Breast epithelium (tissue), 4 donors: ENCODE results near the gene RILPL2. TPM values are rescaled to one million over a fixed set of nuclear protein-coding genes. Genes with fewer than 3 reads are reported as not detected.
A peak's percentile ranks its signal among the peaks of the same experiment; 100 is the strongest.

Source experiments
- DNase-seq, 2 donors: peaks; one replicate each; pipeline ENCODE4 v3.0.0-alpha.2; 2019; ENCODE audit warnings: low spot score in 2 of 2
- H3K27ac ChIP-seq, 2 donors: fragments of 200-600 bp; sonication (generic) in 1 of 2; one replicate each; pipeline ENCODE4 v1.5.1; 2016 to 2019; ENCODE audit warnings: mild to moderate bottlenecking in 1 of 2
- H3K27me3 ChIP-seq, 2 donors: fragments of 200-600 bp; sonication (generic) in 1 of 2; one replicate each; pipeline versions ENCODE4 v1.5.1 to v1.6.0; 2017 to 2019; ENCODE audit warnings: control low read depth in 1 of 2, mild to moderate bottlenecking in 1 of 2
- H3K36me3 ChIP-seq: fragments of 200-600 bp; one replicate; pipeline ENCODE4 v1.5.1; 2019
- H3K4me1 ChIP-seq, 2 donors: fragments of 200-600 bp; sonication (generic); one replicate each; pipeline ENCODE4 v1.5.1; 2016 to 2019; ENCODE audit warnings: control low read depth in 1 of 2
- H3K4me3 ChIP-seq, 3 donors: fragments of 200-600 bp; sonication (generic); 1 replicate in 2 of 3; 2 replicates in 1 of 3; pipeline ENCODE4 v1.5.1; 2016 to 2019; ENCODE audit warnings: mild to moderate bottlenecking in 3 of 3, moderate library complexity in 2 of 3
- H3K9me3 ChIP-seq, 2 donors: fragments of 200-600 bp; sonication (generic) in 1 of 2; one replicate each; pipeline ENCODE4 v1.5.1; 2016 to 2019; ENCODE audit warnings: control low read depth in 1 of 2
- CTCF ChIP-seq, 3 donors: fragments of 450-650 bp; IDR thresholded peaks; one replicate each; pipeline ENCODE4 v1.5.1; 2016 to 2017; ENCODE audit warnings: antibody characterized with exemption in 3 of 3, mild to moderate bottlenecking in 3 of 3, moderate library complexity in 3 of 3
- POLR2A ChIP-seq: fragments of 450-650 bp; IDR thresholded peaks from one replicate; pipeline ENCODE4 v1.6.1; 2016; ENCODE audit warnings: antibody characterized with exemption, mild to moderate bottlenecking, moderate library complexity
- POLR2AphosphoS5 ChIP-seq, 3 donors: sonication (generic); formaldehyde crosslinking; IDR thresholded peaks; one replicate each; pipeline ENCODE4 v1.6.1; 2017; ENCODE audit warnings: antibody characterized with exemption in 3 of 3
- intact Hi-C: fragments of 100-400 bp; cut with DNase I; formaldehyde crosslinking; loops from one replicate; pipeline ENCODE4 v1.15.1; 2023; ENCODE audit warnings: low total_unique reads
- total RNA-seq, 3 donors: library from RNA; depleted of rRNA; stranded (reverse); fragments of >200 nt; gene quantifications; one replicate each; pipeline ENCODE4 v1.1.0, GENCODE V29; 2016

The RILPL2 gene
- total RNA-seq, 3 donors from 2014 or later, result 8.9 to 11.8 (median 9.1) TPM

DNA sequence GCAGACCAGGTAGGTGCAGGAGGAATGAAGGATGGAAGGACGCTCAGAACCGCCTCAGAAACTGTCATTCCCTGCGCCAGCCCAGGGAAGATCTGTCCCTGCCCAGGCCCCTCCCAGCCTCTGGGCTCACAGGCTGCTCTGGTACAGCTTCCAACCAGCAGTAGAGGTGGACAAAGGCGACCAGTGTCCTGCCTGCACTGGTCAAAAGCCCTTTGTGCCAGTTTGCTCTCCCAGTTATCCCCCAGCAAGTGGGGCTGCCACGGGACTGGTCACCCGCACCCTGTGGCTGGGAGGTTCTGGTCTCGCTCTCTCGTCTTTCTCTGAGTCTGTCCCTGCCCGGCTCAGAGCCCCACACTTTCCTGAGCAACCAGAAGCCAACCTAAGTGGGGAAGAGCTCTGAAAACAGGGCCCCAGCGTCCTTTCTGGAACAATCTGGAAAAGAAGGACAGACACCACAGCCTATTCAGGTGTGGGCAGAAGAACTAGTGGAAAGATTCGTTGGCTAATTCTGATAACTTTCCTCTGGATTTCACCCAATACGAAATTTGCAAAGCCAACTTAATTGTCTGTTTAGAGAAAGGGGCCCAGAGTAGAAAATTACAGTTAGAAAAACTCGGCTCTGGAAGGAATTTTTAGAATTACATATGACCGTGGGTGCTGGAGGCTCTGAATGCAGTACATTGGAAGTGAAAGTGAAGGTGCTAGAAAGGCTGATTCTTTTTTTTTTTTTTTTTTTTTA is 43.1 kb upstream of the RILPL2 start:
- H3K9me3 ChIP-seq, result no peaks in the 10 kb centered on the region
- no peaks in the 10 kb centered on the region for H3K36me3 ChIP-seq
- intact Hi-C loops, result loop anchor here (10.0 kb wide), 1 partner anchor 95 kb away; the partner anchor contains the start of gene KMT5A
- H3K4me1 ChIP-seq, result no peaks in the 10 kb centered on the region
- H3K27ac ChIP-seq, result peak overlapping the region in 1 of 2 donors; percentile 55
- H3K4me3 ChIP-seq, result no peak overlapping the region
- no peak for DNase-seq
- no peak for TF ChIP-seq POLR2AphosphoS5 (IDR thresholded peaks at IDR 0.05)
- TF ChIP-seq POLR2A, result no peak
- TF ChIP-seq CTCF (IDR thresholded peaks at IDR 0.05), result no peak
- no peaks in the 10 kb centered on the region for H3K27me3 ChIP-seq

DNA sequence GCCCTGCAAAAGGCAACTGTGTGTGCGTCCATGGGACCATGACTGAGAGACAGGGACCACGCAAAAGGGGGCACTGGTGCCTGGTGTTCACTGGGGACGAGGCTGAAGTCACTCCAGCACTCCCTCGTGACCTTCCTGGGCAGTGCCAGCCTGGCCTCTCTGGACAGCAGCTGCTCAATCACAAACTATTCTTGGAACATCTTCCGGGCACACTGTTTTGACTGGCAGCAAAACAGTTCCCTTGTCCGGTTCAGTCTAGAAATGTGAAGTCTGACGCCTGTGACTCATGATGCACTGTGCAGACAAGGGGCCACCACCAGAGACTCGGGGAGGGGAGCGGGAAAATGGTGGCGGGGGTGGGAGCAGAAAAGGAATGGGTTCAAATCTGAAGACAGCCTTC is 42.3 kb upstream of the RILPL2 start:
- no peak for DNase-seq
- H3K27ac ChIP-seq, result peak overlapping the region in 1 of 2 donors; percentile 55
- no peak overlapping the region for H3K4me3 ChIP-seq
- intact Hi-C loops, result loop anchor here (10.0 kb wide), 1 partner anchor 94 kb away; the partner anchor contains the start of gene KMT5A
- no peaks in the 10 kb centered on the region for H3K27me3 ChIP-seq
- no peaks in the 10 kb centered on the region for H3K9me3 ChIP-seq
- no peaks in the 10 kb centered on the region for H3K36me3 ChIP-seq
- TF ChIP-seq POLR2AphosphoS5 (IDR thresholded peaks at IDR 0.05) (no peak), POLR2A (no peak), CTCF (IDR thresholded peaks at IDR 0.05) (no peak)
- H3K4me1 ChIP-seq, result no peaks in the 10 kb centered on the region

DNA sequence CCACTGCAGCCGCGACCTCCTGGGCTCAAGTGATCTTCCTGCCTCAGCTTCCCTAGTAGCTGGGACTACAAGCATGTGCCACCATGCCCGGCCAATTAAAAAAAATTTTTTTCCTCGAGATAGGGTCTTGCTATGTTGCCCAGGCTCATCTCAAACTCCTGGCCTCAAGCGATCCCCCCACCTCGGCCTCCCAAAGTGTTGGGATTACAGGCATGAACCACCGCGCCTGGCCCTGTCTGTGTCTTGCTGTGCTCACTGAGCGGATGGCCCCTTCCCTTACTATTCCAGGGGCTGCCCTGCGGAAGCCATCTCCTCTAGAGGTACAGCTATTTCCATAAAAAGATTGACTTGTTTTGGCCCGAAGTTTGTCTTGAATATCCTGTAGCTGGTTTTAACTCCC is 41.6 kb upstream of the RILPL2 start:
- peak overlapping the region in 1 of 2 donors; percentile 55 for H3K27ac ChIP-seq
- no peaks in the 10 kb centered on the region for H3K27me3 ChIP-seq
- H3K4me1 ChIP-seq, result no peaks in the 10 kb centered on the region
- intact Hi-C loops, result loop anchor here (10.0 kb wide), 1 partner anchor 93 kb away; the partner anchor contains the start of gene KMT5A
- no peak overlapping the region for H3K4me3 ChIP-seq
- no peak for DNase-seq
- no peak for TF ChIP-seq POLR2AphosphoS5 (IDR thresholded peaks at IDR 0.05)
- TF ChIP-seq POLR2A, result no peak
- TF ChIP-seq CTCF (IDR thresholded peaks at IDR 0.05), result no peak
- no peaks in the 10 kb centered on the region for H3K36me3 ChIP-seq
- H3K9me3 ChIP-seq, result no peaks in the 10 kb centered on the region

GRCh38 chr12:123475246-123475703 is 38.8 kb upstream of the RILPL2 start:
- Histone ChIP-seq H3K27me3 (no peaks in the 10 kb centered on the region), H3K4me3 (no peak overlapping the region), H3K9me3 (no peaks in the 10 kb centered on the region), H3K27ac (no peak overlapping the region), H3K36me3 (no peaks in the 10 kb centered on the region), H3K4me1 (no peaks in the 10 kb centered on the region)
- intact Hi-C loops, result loop anchor here (10.0 kb wide), 1 partner anchor 90 kb away; the partner anchor contains the start of gene KMT5A
- no peak for TF ChIP-seq POLR2AphosphoS5 (IDR thresholded peaks at IDR 0.05)
- no peak for TF ChIP-seq CTCF (IDR thresholded peaks at IDR 0.05)
- TF ChIP-seq POLR2A, result no peak
- DNase-seq, result no peak
